ENCODE data around the gene CACNA2D4.
A peak's percentile ranks its signal among the peaks of the same experiment; 100 is the strongest.
"Not testable (repeated sequence)": the region's sequence is repeated elsewhere in the genome, so short reads cannot be mapped to it uniquely, and the experiment has no call there.

Gene CACNA2D4

GRCh38 chr12:1918081-1918883 lies at the start of gene CACNA2D4:
Gene CACNA2D4 (minus strand): TSS chr12:1918652. CDS start chr12:1918473, 179 bp downstream.
- DNase-seq (ENCODE audit: low spot score): peak; percentile 89

- no peak for DNase-seq (ENCODE audit: low spot score)
These were observed 48.2 kb upstream of the CACNA2D4 start for GRCh38 chr12:1966561-1967226.

GRCh38 chr12:1965916-1966315 lies 47.5 kb upstream of the CACNA2D4 start:
- no peak for DNase-seq (ENCODE audit: low spot score)

GRCh38 chr12:1962051-1963020 lies 43.9 kb upstream of the CACNA2D4 start:
- no peak for DNase-seq (ENCODE audit: low spot score)

- no peak for DNase-seq (ENCODE audit: low spot score)
These were observed 38.3 kb upstream of the CACNA2D4 start for GRCh38 chr12:1956716-1957115.

GRCh38 chr12:1949771-1950470 lies 31.5 kb upstream of the CACNA2D4 start:
- no peak for DNase-seq (ENCODE audit: low spot score)

GRCh38 chr12:1948883-1949282 lies 30.4 kb upstream of the CACNA2D4 start:
- no peak for DNase-seq (ENCODE audit: low spot score)

- no peak for DNase-seq (ENCODE audit: low spot score)
These were observed 28.6 kb upstream of the CACNA2D4 start for GRCh38 chr12:1947081-1947480.

GRCh38 chr12:1946296-1946695 lies 27.8 kb upstream of the CACNA2D4 start:
- no peak for DNase-seq (ENCODE audit: low spot score)

- DNase-seq (ENCODE audit: low spot score): not testable (repeated sequence)
These were observed 27.1 kb upstream of the CACNA2D4 start for GRCh38 chr12:1945502-1945901.

- peak; percentile 92 for DNase-seq (ENCODE audit: low spot score)
These were observed 21.6 kb upstream of the CACNA2D4 start for GRCh38 chr12:1939801-1940607.

- DNase-seq (ENCODE audit: low spot score): peak; percentile 39
These were observed 20.9 kb upstream of the CACNA2D4 start for GRCh38 chr12:1939331-1939730.

GRCh38 chr12:1937481-1938224 lies 19.2 kb upstream of the CACNA2D4 start:
- peak; percentile 38 for DNase-seq (ENCODE audit: low spot score)

GRCh38 chr12:1936406-1937320 lies 18.2 kb upstream of the CACNA2D4 start:
- peak; percentile 42 for DNase-seq (ENCODE audit: low spot score)

- DNase-seq (ENCODE audit: low spot score): peak; percentile 43
These were observed 17.4 kb upstream of the CACNA2D4 start for GRCh38 chr12:1935700-1936378.

- DNase-seq (ENCODE audit: low spot score): peak; percentile 32
These were observed 16.8 kb upstream of the CACNA2D4 start for GRCh38 chr12:1935242-1935641.

- DNase-seq (ENCODE audit: low spot score): peak; percentile 47
These were observed 16.4 kb upstream of the CACNA2D4 start for GRCh38 chr12:1934831-1935230.

GRCh38 chr12:1934068-1934467 lies 15.6 kb upstream of the CACNA2D4 start:
- DNase-seq (ENCODE audit: low spot score): no peak

Data from ecto neural progenitor cell (in vitro differentiated cells).